Liver (tissue), 9 donors: ENCODE results near the gene UCKL1. TPM values are rescaled to one million over a fixed set of nuclear protein-coding genes. Genes with fewer than 3 reads are reported as not detected.
A peak's percentile ranks its signal among the peaks of the same experiment; 100 is the strongest.

Experiments
- DNase-seq: peaks from one replicate; pipeline ENCODE4 v3.0.0-alpha.2; 2017; ENCODE audit warnings: low spot score
- H3K27ac ChIP-seq, 2 donors: one replicate each; pipeline ENCODE4 v1.7.0; 2013; ENCODE audit warnings: inconsistent platforms in 2 of 2, low read length in 2 of 2, control low read depth in 1 of 2, low read depth in 1 of 2, mild to moderate bottlenecking in 1 of 2
- H3K27me3 ChIP-seq, 4 donors: one replicate each; pipeline versions ENCODE4 v1.6.1 to v1.7.0; 2013; ENCODE audit warnings: low read length in 3 of 4, inconsistent platforms in 1 of 4, mild to moderate bottlenecking in 1 of 4, moderate library complexity in 1 of 4; ENCODE audit not compliant: control insufficient read depth in 4 of 4, insufficient read depth in 4 of 4
- H3K36me3 ChIP-seq, 4 donors: one replicate each; pipeline versions ENCODE4 v1.6.1 to v1.7.0; 2013; ENCODE audit warnings: low read length in 3 of 4, mild to moderate bottlenecking in 3 of 4, low read depth in 1 of 4, moderate library complexity in 1 of 4; ENCODE audit not compliant: control insufficient read depth in 4 of 4, insufficient read depth in 3 of 4
- H3K4me1 ChIP-seq, 4 donors: one replicate each; pipeline versions ENCODE4 v1.6.1 to v1.7.0; 2013; ENCODE audit warnings: low read length in 3 of 4, mild to moderate bottlenecking in 3 of 4, moderate library complexity in 1 of 4; ENCODE audit not compliant: control insufficient read depth in 4 of 4, insufficient read depth in 4 of 4
- H3K4me3 ChIP-seq, 3 donors: one replicate each; pipeline versions ENCODE4 v1.6.1 to v1.7.0; 2013; ENCODE audit warnings: low read length in 3 of 3, control low read depth in 1 of 3, low read depth in 1 of 3, mild to moderate bottlenecking in 1 of 3
- H3K9ac ChIP-seq, 2 donors: one replicate each; pipeline ENCODE4 v1.7.0; 2013; ENCODE audit warnings: low read length in 2 of 2, mild to moderate bottlenecking in 2 of 2, moderate library complexity in 2 of 2, control low read depth in 1 of 2, low read depth in 1 of 2
- H3K9me3 ChIP-seq, 4 donors: one replicate each; pipeline versions ENCODE4 v1.6.1 to v1.7.0; 2013; ENCODE audit warnings: low read length in 3 of 4; ENCODE audit not compliant: control insufficient read depth in 4 of 4
- EGR1 ChIP-seq, 2 donors: IDR thresholded peaks; 2 replicates each; pipeline ENCODE4 v1.6.1; 2016 to 2018; ENCODE audit warnings: antibody characterized with exemption in 2 of 2, low read depth in 2 of 2
- FOXA1 ChIP-seq: IDR thresholded peaks from 2 replicates; pipeline ENCODE4 v1.6.1; 2016; ENCODE audit warnings: antibody characterized with exemption
- FOXA2 ChIP-seq: IDR thresholded peaks from 2 replicates; pipeline ENCODE4 v1.6.1; 2016; ENCODE audit warnings: antibody characterized with exemption
- GABPA ChIP-seq, 2 donors: IDR thresholded peaks in 1 of 2; conservative IDR thresholded peaks in 1 of 2; 2 replicates each; pipeline ENCODE4 v1.6.1; 2016; ENCODE audit warnings: antibody characterized with exemption in 2 of 2, mild to moderate bottlenecking in 1 of 2, moderate library complexity in 1 of 2
- HNF4A ChIP-seq, 2 donors: conservative IDR thresholded peaks; 2 replicates each; pipeline ENCODE4 v1.6.1; 2016; ENCODE audit warnings: antibody characterized with exemption in 2 of 2, mild to moderate bottlenecking in 2 of 2
- HNF4G ChIP-seq: IDR thresholded peaks from 2 replicates; pipeline ENCODE4 v1.6.1; 2016; ENCODE audit warnings: antibody characterized with exemption
- JUND ChIP-seq, 2 donors: IDR thresholded peaks; 2 replicates each; pipeline ENCODE4 v1.6.1; 2016; ENCODE audit warnings: antibody characterized with exemption in 2 of 2
- NR2F2 ChIP-seq: IDR thresholded peaks from 2 replicates; pipeline ENCODE4 v1.6.1; 2016; ENCODE audit warnings: antibody characterized with exemption
- RAD21 ChIP-seq, 2 donors: IDR thresholded peaks; 2 replicates each; pipeline ENCODE4 v1.6.1; 2016; ENCODE audit warnings: antibody characterized with exemption in 2 of 2, mild to moderate bottlenecking in 2 of 2
- RXRA ChIP-seq, 2 donors: IDR thresholded peaks; 2 replicates each; pipeline ENCODE4 v1.6.1; 2017 to 2018; ENCODE audit warnings: antibody characterized with exemption in 2 of 2, mild to moderate bottlenecking in 1 of 2
- SP1 ChIP-seq: IDR thresholded peaks from 2 replicates; pipeline ENCODE4 v1.6.1; 2018; ENCODE audit warnings: antibody characterized with exemption, mild to moderate bottlenecking
- TAF1 ChIP-seq: conservative IDR thresholded peaks from 2 replicates; pipeline ENCODE4 v1.6.1; 2016; ENCODE audit warnings: antibody characterized with exemption, mild to moderate bottlenecking
- YY1 ChIP-seq: IDR thresholded peaks from 2 replicates; pipeline ENCODE4 v1.6.1; 2016; ENCODE audit warnings: antibody characterized with exemption, mild to moderate bottlenecking
- WGBS: extraction: QIAGEN DNeasy Blood & Tissue Kit; methylation state at CpG from one replicate; pipeline ENCODE4 v1.1.7; 2013; 5-methylcytosine and 5-hydroxymethylcytosine counted together
- polyA plus RNA-seq, 2 donors: library from polyadenylated mRNA; stranded (reverse) in 1 of 2; unstranded in 1 of 2; fragments of 200-250 nt in 1 of 2; fragments of >200 nt in 1 of 2; fragmentation: Nextera tagmentation in 1 of 2; extraction: Ambion mirVana in 1 of 2; gene quantifications; one replicate each; pipeline versions ENCODE4 v1.2.1 to v1.2.3, GENCODE V29; 2013 to 2015
- total RNA-seq, 2 donors: library from RNA; depleted of rRNA; stranded (reverse); fragments of >200 nt; gene quantifications; one replicate each; pipeline ENCODE4 v1.2.3, GENCODE V29; 2014
- TF ChIP-seq, protein P1 (sequence below): IDR thresholded peaks from 2 replicates; pipeline ENCODE4 v1.6.1; 2016; ENCODE audit warnings: antibody characterized with exemption, mild to moderate bottlenecking
- TF ChIP-seq, protein P2 (sequence below): IDR thresholded peaks from 2 replicates; pipeline ENCODE4 v1.6.1; 2016; ENCODE audit warnings: antibody characterized with exemption
- TF ChIP-seq, protein P3 (sequence below): IDR thresholded peaks from 2 replicates; pipeline ENCODE4 v1.6.1; 2016; ENCODE audit warnings: antibody characterized with exemption
- TF ChIP-seq, protein P4 (sequence below): IDR thresholded peaks from 2 replicates; pipeline ENCODE4 v1.6.1; 2016; ENCODE audit warnings: antibody characterized with exemption
- donor health status: healthy.
- donor health status: healthy.
- donor health status: healthy.
- donor health status: healthy.
- donor health status: healthy.

UCKL1 gene
- total and polyA plus RNA-seq, 4 donors, result 16.4 to 20.4 (median 18.3) TPM

DNA sequence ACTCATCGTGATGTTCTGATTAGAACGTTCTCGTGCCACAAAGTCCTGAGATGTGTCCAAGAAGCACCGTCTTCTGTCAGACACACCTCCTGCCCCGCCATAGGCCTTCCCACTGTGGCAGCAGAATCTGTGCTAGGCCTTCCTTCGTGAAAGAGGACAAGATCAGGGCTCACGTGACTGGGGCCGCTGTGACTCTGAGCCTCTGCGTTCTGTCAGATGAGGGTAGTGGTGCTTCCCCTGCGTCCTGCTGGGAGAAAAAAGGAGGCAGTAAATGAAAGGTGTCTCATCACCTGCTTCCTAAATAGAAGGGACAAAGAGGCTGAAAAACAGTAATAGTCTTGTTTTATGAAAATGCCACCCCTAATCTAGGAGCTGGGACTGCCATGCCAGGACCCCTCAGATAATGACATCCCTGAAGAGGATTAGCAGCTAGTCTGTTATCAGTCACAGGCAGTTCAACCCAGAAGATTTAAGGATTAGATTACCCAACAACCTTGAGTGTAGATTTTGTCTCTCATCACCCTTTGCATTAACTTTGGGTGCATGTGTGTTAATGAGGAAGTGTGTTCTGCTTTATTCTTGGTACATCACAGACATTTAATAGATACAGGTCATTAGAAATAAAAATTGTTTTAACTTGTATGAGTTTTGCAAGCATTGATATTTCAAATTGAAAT lies 57.2 kb downstream of the UCKL1 start:
- Histone ChIP-seq H3K4me3 (no peak overlapping the region), H3K36me3 (no peaks in the 10 kb centered on the region), H3K4me1 (peaks cover 3 to 42% (median 26%) of the 10 kb centered on the region in 4 donors), H3K9me3 (no peaks in the 10 kb centered on the region), H3K9ac (no peak overlapping the region), H3K27me3 (no peaks in the 10 kb centered on the region), H3K27ac (no peak overlapping the region)
- WGBS, result 81% methylated on average over 10 of the region's 10 CpGs
- DNase-seq, result no peak
- no peak for TF ChIP-seq RAD21 (IDR thresholded peaks at IDR 0.05)
- no peak for TF ChIP-seq FOXA2
- no peak for TF ChIP-seq FOXA1
- TF ChIP-seq, protein P1, sequence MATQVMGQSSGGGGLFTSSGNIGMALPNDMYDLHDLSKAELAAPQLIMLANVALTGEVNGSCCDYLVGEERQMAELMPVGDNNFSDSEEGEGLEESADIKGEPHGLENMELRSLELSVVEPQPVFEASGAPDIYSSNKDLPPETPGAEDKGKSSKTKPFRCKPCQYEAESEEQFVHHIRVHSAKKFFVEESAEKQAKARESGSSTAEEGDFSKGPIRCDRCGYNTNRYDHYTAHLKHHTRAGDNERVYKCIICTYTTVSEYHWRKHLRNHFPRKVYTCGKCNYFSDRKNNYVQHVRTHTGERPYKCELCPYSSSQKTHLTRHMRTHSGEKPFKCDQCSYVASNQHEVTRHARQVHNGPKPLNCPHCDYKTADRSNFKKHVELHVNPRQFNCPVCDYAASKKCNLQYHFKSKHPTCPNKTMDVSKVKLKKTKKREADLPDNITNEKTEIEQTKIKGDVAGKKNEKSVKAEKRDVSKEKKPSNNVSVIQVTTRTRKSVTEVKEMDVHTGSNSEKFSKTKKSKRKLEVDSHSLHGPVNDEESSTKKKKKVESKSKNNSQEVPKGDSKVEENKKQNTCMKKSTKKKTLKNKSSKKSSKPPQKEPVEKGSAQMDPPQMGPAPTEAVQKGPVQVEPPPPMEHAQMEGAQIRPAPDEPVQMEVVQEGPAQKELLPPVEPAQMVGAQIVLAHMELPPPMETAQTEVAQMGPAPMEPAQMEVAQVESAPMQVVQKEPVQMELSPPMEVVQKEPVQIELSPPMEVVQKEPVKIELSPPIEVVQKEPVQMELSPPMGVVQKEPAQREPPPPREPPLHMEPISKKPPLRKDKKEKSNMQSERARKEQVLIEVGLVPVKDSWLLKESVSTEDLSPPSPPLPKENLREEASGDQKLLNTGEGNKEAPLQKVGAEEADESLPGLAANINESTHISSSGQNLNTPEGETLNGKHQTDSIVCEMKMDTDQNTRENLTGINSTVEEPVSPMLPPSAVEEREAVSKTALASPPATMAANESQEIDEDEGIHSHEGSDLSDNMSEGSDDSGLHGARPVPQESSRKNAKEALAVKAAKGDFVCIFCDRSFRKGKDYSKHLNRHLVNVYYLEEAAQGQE, result no peak
- no peak for TF ChIP-seq SP1
- no peak for TF ChIP-seq RXRA (IDR thresholded peaks at IDR 0.05)
- TF ChIP-seq, protein P2, sequence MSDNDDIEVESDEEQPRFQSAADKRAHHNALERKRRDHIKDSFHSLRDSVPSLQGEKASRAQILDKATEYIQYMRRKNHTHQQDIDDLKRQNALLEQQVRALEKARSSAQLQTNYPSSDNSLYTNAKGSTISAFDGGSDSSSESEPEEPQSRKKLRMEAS, result no peak
- no peak for TF ChIP-seq YY1
- TF ChIP-seq TAF1, result no peak
- TF ChIP-seq, protein P3, sequence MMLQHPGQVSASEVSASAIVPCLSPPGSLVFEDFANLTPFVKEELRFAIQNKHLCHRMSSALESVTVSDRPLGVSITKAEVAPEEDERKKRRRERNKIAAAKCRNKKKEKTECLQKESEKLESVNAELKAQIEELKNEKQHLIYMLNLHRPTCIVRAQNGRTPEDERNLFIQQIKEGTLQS, result no peak
- TF ChIP-seq GABPA (IDR thresholded peaks at IDR 0.05 in 1 of 2, conservative IDR thresholded peaks at IDR 0.05 in 1 of 2), result no peak

DNA sequence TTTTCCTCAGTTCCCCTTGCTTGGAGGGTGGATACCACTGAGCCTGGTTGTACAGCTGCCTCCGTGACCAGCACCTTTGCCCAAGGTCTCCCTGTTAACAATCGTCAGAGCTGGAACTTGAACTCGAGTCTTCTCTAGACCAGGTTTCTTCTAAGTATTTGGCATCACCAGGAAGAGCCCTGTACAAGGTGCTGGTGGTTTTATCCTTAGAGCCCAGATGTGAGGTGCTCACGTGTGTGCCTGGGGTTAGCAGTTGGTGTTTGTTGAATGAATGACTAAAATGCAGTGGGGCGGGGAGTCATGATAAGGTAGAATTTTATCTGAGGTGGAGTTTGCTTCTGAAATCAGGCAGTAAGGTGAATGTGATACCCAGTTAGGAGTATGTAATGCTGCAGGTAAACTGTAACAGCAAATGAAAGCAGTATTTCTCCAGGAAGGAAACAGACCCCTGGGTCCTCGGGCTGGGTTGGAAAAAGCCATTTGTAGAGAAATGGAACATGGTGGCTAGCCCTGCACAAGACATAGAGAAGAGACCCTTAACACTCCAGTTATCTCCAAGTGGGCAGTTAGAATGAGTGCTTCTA lies 58.1 kb downstream of the UCKL1 start:
- WGBS, result 87% methylated on average over 6 of the region's 6 CpGs
- no peak for DNase-seq
- peaks cover 3 to 46% (median 28%) of the 10 kb centered on the region in 4 donors for H3K4me1 ChIP-seq
- TF ChIP-seq NR2F2, result no peak
- TF ChIP-seq TAF1, result no peak
- TF ChIP-seq YY1, result no peak
- no peak for TF ChIP-seq RXRA (IDR thresholded peaks at IDR 0.05)
- TF ChIP-seq, protein P2, result no peak
- TF ChIP-seq, protein P4, sequence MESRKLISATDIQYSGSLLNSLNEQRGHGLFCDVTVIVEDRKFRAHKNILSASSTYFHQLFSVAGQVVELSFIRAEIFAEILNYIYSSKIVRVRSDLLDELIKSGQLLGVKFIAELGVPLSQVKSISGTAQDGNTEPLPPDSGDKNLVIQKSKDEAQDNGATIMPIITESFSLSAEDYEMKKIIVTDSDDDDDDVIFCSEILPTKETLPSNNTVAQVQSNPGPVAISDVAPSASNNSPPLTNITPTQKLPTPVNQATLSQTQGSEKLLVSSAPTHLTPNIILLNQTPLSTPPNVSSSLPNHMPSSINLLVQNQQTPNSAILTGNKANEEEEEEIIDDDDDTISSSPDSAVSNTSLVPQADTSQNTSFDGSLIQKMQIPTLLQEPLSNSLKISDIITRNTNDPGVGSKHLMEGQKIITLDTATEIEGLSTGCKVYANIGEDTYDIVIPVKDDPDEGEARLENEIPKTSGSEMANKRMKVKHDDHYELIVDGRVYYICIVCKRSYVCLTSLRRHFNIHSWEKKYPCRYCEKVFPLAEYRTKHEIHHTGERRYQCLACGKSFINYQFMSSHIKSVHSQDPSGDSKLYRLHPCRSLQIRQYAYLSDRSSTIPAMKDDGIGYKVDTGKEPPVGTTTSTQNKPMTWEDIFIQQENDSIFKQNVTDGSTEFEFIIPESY, result no peak
- TF ChIP-seq FOXA2, result no peak
- TF ChIP-seq JUND (IDR thresholded peaks at IDR 0.05), result no peak
- TF ChIP-seq, protein P1, result no peak
- no peak for TF ChIP-seq HNF4A (conservative IDR thresholded peaks at IDR 0.05)
- no peak for TF ChIP-seq RAD21 (IDR thresholded peaks at IDR 0.05)
- TF ChIP-seq FOXA1, result no peak
- TF ChIP-seq EGR1 (IDR thresholded peaks at IDR 0.05; ENCODE audit: low read depth in 2 of 2), result no peak
- TF ChIP-seq, protein P3, result no peak
- no peak for TF ChIP-seq HNF4G
- TF ChIP-seq GABPA (IDR thresholded peaks at IDR 0.05 in 1 of 2, conservative IDR thresholded peaks at IDR 0.05 in 1 of 2), result no peak
- H3K27me3 ChIP-seq, result no peaks in the 10 kb centered on the region
- no peaks in the 10 kb centered on the region for H3K9me3 ChIP-seq
- no peaks in the 10 kb centered on the region for H3K36me3 ChIP-seq
- peak overlapping the region in 1 of 2 donors; percentile 1 for H3K27ac ChIP-seq
- H3K9ac ChIP-seq, result no peak overlapping the region
- no peak overlapping the region for H3K4me3 ChIP-seq
